GM19395 (cell line): ENCODE measurements around the gene ERO1B.
"Not testable (repeated sequence)": the region's sequence is repeated elsewhere in the genome, so short reads cannot be mapped to it uniquely, and the experiment has no call there.

Experiments
- ATAC-seq: cut with Tn5 transposase; IDR thresholded peaks from one replicate; pipeline ENCODE4 v1.9.1; 2021; ENCODE audit warnings: mild to moderate bottlenecking, moderate library complexity; ENCODE audit not compliant: unreplicated experiment

Gene ERO1B, protein sequence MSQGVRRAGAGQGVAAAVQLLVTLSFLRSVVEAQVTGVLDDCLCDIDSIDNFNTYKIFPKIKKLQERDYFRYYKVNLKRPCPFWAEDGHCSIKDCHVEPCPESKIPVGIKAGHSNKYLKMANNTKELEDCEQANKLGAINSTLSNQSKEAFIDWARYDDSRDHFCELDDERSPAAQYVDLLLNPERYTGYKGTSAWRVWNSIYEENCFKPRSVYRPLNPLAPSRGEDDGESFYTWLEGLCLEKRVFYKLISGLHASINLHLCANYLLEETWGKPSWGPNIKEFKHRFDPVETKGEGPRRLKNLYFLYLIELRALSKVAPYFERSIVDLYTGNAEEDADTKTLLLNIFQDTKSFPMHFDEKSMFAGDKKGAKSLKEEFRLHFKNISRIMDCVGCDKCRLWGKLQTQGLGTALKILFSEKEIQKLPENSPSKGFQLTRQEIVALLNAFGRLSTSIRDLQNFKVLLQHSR

GRCh38 chr1:236281654-236282424 lies at the start of gene ERO1B:
TSS of gene ERO1B (minus strand) at chr1:236281958. CDS start at chr1:236281783, 175 bp downstream.
- ATAC-seq: peak; percentile 76

DNA sequence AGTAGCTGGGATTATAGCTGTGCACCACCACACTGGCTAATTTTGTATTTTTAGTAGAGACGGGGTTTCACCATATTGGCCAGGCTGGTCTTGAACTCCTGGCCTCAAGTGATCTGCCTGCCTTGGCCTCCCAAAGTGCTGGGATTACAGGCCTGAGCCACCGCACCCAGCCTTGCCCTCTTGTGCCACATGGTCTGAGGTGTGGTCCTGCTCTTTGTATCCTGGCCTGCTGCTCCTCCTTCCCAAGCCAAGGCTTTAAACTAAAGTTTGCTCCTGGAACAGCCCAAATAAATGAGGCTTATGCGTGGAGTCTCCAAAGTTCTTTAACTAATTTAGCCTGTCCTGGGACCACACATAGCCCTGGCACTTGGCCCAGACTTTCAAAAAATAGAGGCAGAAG lies 49.7 kb upstream of the ERO1B start:
- ATAC-seq: not testable (repeated sequence)

GRCh38 chr1:236326432-236326831 lies 44.7 kb upstream of the ERO1B start:
- no peak for ATAC-seq

DNA sequence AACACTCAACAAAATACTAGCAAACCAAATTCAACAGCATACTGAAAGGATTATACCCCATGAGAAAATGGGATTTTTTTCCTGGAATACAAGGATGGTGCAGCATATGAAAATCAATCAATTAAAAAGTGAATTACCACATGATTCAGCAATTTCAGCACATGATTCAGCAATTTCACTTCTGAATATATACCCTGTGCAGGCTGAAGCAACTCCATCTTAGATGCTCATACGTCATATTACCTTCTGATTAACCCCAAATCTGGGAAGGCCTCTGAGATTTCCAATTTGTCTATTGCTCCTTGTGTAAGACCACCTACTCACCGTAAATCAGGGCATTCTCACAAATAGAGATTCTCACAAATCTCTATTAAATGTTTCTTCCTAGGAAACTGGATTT lies 43.8 kb upstream of the ERO1B start:
- no peak for ATAC-seq

DNA sequence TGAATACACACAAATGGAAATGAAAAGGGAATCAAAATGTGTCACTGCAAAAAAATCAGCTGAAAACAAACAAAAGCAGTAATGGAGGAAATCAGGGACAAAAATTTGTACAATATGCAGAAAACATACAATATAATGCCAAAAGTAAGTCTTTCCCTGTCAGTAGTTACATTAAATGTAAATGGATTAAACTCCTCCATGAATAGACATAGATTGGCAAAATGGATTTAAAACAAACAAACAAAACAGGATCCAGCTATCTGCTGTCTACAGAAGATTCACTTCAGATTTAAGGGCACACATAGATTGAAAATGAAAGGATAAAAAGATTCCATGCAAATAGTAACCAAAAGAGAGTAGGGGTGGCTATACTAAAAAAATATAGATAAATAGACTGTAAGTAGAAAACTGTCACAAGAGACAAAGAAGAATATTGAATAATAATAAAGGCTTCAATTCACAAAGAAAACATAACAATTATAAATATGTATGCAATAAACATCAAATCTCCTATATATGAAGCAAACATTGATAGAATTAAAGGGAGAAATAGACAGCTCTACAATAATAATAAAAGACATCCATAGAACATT lies 42.2 kb upstream of the ERO1B start:
- ATAC-seq: no peak

DNA sequence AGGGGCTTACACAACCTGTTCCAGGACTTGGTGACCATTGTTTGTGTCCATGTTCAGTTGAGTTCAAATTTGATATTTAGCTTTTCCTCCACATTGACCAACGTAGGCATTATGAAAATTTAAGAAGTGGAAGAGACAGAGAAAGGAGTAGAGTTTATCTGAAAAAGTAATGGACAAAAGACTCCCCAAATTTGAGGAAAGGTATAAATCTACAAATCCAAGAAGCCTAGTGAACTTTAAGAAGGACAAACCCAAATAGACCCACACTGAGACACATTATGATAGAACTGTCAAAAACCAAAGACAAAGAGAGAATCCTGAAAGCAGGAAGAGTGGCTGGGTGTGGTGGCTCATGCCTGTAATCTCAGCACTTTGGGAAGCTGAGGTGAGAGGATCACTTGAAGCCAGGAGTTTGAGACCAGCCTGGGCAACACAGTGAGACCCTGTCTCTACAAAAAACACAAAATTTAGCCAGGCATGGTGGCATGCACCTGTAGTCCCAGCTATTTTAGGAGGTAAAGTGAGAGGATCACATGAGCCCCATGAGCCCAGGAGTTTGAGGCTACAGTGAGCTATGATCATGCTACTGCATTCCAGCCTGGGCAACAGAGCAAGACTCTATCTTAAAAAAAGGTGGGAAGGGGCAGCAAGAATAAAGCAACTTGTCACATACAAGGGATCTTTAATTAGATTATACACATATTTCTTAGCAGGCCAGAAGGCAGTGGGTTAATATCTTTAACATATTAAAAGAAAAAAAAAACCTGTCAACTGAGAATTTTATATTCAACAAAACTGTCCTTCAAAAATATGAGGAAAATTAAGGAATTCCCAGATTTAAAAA lies 41.0 kb upstream of the ERO1B start:
- ATAC-seq: no peak

DNA sequence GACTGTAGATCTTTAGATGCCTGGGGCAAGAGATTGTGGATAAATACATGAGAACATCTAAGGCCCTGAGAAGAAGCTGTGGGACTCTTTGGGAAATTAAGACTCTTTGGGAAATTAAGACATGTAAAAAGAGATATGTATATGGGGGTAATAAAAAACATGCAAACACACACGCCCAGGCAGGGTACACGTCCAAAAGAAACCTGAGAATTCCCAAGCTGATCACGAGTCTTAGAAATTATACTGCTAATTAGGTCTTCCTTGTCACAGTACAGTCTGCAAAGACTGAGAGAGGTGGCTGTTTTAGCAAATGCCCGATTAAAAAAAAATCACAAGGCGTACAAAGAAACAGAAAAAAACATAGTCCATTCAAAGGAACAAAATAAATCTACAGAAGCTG lies 39.3 kb upstream of the ERO1B start:
- no peak for ATAC-seq

GRCh38 chr1:236320671-236321070 lies 38.9 kb upstream of the ERO1B start:
- ATAC-seq: no peak

GRCh38 chr1:236320214-236320613 lies 38.5 kb upstream of the ERO1B start:
- no peak for ATAC-seq

DNA sequence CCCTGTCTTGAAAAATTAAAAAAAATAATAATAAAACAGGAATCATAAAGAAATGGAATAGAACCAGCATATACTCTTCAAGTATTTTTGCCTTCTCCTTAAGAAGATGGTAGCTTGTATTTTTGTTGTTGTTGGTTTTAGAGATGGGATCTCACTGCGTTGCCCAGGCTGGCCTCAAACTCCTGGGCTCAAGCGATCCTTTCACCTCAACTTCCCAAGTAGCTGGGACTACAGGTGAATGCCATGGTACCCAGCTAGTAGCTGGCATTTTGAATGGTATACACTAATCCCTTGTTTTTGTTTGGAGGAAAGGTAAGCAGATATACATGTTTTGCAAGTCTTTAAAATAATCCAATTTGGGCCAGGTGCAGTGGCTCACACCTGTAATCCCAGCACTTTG lies 34.7 kb upstream of the ERO1B start:
- ATAC-seq: no peak

GRCh38 chr1:236315518-236315917 lies 33.8 kb upstream of the ERO1B start:
- ATAC-seq: no peak

- ATAC-seq: no peak
Measured at GRCh38 chr1:236315092-236315491, 33.3 kb upstream of the ERO1B start.

GRCh38 chr1:236314050-236314449 lies 32.3 kb upstream of the ERO1B start:
- ATAC-seq: not testable (repeated sequence)

- ATAC-seq: no peak
Measured at GRCh38 chr1:236313427-236313826, 31.7 kb upstream of the ERO1B start.

DNA sequence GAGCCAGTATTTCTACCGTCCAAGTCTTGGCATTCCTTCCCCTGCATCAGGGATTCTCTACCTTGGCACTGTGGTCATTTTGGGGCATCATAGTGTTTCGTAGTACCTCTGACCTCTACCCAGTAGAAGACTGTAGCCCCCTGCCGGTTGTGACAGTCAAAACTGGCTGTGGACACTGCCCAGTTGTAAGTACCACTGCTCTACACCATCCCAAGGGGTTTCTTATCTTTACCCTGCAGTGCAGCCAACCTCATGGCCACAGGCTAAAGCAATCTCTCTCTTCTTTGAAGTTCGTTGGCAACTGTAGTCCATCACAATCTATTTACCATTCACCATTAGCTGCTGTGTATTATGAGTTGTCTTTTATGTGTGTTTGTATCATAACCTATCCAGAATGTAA lies 29.3 kb upstream of the ERO1B start:
- ATAC-seq: no peak

DNA sequence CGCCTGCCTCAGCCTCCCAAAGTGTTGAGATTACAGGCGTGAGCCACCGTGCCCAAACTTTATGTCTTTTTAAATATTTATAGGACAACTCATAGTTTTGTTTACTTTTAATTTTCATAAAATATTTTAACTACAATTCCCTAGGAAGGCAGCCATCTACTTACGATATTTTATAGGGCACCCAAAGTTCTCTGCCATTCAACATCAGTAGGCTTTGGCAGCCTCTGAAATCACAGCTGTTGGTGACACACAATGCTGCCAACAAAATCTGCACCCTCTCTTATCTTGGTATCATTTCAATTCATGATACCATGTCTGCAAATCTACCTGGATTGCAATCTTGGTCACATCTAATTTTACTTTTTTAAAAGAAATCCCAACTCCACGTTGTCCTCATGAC lies 27.1 kb upstream of the ERO1B start:
- ATAC-seq: no peak

DNA sequence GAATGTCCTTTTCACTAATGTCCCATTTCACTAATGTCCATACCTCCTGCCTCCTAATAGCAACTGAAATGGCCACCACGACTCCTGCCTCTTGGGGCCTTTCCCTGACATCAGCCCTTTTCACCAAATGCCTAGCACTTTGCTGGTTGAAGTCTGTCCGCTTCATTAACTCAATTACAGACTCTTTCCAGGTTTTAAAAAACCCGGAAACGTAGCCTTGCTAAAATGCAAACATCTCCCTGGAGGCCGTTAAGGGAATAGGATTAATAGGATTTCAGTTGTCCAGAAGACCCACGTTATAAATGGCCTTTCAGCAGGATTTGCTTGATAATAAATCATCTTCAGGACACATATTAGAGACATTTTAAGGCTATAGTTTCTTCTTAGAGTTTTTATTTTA lies 25.7 kb upstream of the ERO1B start:
- no peak for ATAC-seq

GRCh38 chr1:236304682-236305081 lies 22.9 kb upstream of the ERO1B start:
- no peak for ATAC-seq

DNA sequence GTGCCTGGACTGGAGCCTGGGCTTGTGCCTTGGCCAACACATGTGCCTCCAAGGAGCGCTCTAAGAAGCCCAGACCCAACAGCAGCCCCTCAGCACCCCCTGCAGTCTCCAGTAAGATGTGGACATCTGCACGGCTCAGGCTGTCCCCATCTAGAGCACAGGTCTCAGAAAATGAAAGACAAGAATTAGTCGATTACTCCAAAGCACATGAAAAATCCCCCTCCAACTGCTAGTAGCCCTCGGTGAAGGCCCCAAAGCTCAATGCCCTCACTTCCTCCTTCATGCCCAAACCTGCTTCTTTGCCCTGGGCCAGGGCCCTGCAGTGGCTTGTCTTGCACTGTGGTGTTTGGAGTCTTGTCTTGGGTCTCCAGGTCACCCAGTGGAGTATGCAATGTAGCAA lies 21.9 kb upstream of the ERO1B start:
- ATAC-seq: peak; percentile 79

DNA sequence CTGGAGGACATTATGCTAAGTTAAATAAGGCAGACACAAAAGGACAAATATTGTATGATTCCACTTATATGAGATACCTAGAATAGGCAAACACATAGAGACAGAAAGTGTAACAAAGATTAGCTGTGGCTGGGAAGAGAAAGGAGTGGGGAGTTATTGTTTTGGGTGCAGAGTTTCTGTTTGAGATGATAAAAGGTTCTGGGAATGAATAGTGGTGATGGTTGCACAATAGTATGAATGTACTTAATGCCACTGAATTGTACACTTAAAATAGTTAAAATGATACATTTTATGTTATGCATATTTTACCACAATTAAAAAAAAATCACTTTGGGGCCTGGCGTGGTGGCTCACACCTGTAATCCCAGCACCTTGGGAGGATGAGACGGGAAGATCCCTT lies 21.2 kb upstream of the ERO1B start:
- no peak for ATAC-seq

DNA sequence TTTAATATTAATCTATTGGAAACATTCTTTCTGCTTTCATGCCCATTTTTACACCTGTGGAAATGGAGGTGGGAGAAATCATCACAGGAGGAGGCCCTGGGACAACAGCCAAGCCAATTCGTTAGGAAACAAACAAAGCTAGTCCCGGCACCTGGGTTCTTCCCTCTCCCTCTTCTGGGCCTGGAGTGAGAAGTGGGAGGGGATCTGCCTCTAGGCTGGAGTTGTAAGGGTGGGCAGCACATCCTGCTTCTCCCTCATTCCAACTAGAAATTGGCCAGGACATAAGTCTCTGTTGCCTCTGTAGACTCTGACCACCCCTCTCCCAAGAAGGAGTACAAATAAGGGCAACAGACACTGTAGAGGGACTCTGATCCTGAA lies 20.2 kb upstream of the ERO1B start:
- no peak for ATAC-seq
